ENCODE data around the gene TSSK3. TPM values are rescaled to one million over a fixed set of nuclear protein-coding genes. Genes with fewer than 3 reads are reported as not detected.

TSSK3 gene
- total RNA-seq, 1 donor from 2014 or later = 1.6 TPM

- Mint-ChIP-seq H3K27ac (ENCODE audit: unreplicated experiment) (peak overlapping the region; percentile 39), H3K4me3 (ENCODE audit: unreplicated experiment) (peak overlapping the region; percentile 92), H3K9me3 (ENCODE audit: unreplicated experiment) (peaks cover 15% of the 10 kb centered on the region), H3K27me3 (ENCODE audit: unreplicated experiment) (peaks cover 10% of the 10 kb centered on the region), H3K36me3 (ENCODE audit: unreplicated experiment) (peaks cover 14% of the 10 kb centered on the region), H3K4me1 (ENCODE audit: low read depth, unreplicated experiment) (peaks cover 20% of the 10 kb centered on the region)
- no peak for DNase-seq
- TF ChIP-seq CTCF (IDR thresholded peaks at IDR 0.05; ENCODE audit: partially characterized antibody, unreplicated experiment) = no peak
Observed at GRCh38 chr1:32333251-32333963, 28.9 kb upstream of the TSSK3 start.

- H3K4me1 Mint-ChIP-seq (ENCODE audit: low read depth, unreplicated experiment) = peaks cover 24% of the 10 kb centered on the region
Observed at GRCh38 chr1:32334274-32334861, 28.0 kb upstream of the TSSK3 start.

GRCh38 chr1:32334864-32335534 is 27.3 kb upstream of the TSSK3 start:
- H3K36me3 Mint-ChIP-seq (ENCODE audit: unreplicated experiment) = peaks cover 14% of the 10 kb centered on the region
- peaks cover 24% of the 10 kb centered on the region for H3K4me1 Mint-ChIP-seq (ENCODE audit: low read depth, unreplicated experiment)
- H3K9me3 Mint-ChIP-seq (ENCODE audit: unreplicated experiment) = peaks cover 18% of the 10 kb centered on the region

More at GRCh38 chr1:32334274-32334861, 28.0 kb upstream of the TSSK3 start:
- DNase-seq = peak; percentile 51
- peaks cover 19% of the 10 kb centered on the region for H3K9me3 Mint-ChIP-seq (ENCODE audit: unreplicated experiment)
- H3K27me3 Mint-ChIP-seq (ENCODE audit: unreplicated experiment) = peaks cover 10% of the 10 kb centered on the region
- TF ChIP-seq CTCF (IDR thresholded peaks at IDR 0.05; ENCODE audit: partially characterized antibody, unreplicated experiment) = no peak
- peak overlapping the region; percentile 85 for H3K27ac Mint-ChIP-seq (ENCODE audit: unreplicated experiment)
- peaks cover 14% of the 10 kb centered on the region for H3K36me3 Mint-ChIP-seq (ENCODE audit: unreplicated experiment)
- H3K4me3 Mint-ChIP-seq (ENCODE audit: unreplicated experiment) = peak overlapping the region; percentile 92

GRCh38 chr1:32335535-32335789 is 26.9 kb upstream of the TSSK3 start:
- H3K36me3 Mint-ChIP-seq (ENCODE audit: unreplicated experiment) = peaks cover 14% of the 10 kb centered on the region
- no peak overlapping the region for H3K4me3 Mint-ChIP-seq (ENCODE audit: unreplicated experiment)
- no peak overlapping the region for H3K27ac Mint-ChIP-seq (ENCODE audit: unreplicated experiment)
- DNase-seq = no peak
- H3K27me3 Mint-ChIP-seq (ENCODE audit: unreplicated experiment) = peaks cover 8% of the 10 kb centered on the region
- H3K9me3 Mint-ChIP-seq (ENCODE audit: unreplicated experiment) = peaks cover 17% of the 10 kb centered on the region
- no peak for TF ChIP-seq CTCF (IDR thresholded peaks at IDR 0.05; ENCODE audit: partially characterized antibody, unreplicated experiment)
- H3K4me1 Mint-ChIP-seq (ENCODE audit: low read depth, unreplicated experiment) = peaks cover 24% of the 10 kb centered on the region

More at GRCh38 chr1:32334864-32335534, 27.3 kb upstream of the TSSK3 start:
- peak overlapping the region; percentile 92 for H3K4me3 Mint-ChIP-seq (ENCODE audit: unreplicated experiment)
- peak overlapping the region; percentile 85 for H3K27ac Mint-ChIP-seq (ENCODE audit: unreplicated experiment)
- H3K27me3 Mint-ChIP-seq (ENCODE audit: unreplicated experiment) = peaks cover 8% of the 10 kb centered on the region
- TF ChIP-seq CTCF (IDR thresholded peaks at IDR 0.05; ENCODE audit: partially characterized antibody, unreplicated experiment) = peak; percentile 57
- DNase-seq = peak; percentile 61
